ENCODE data around the gene OSGEP. TPM values are rescaled to one million over a fixed set of nuclear protein-coding genes. Genes with fewer than 3 reads are reported as not detected.

OSGEP gene
- total and polyA plus RNA-seq, 2 of the 13 experiments (the other 11 are each of a cell fraction or from before 2014, with no cell fraction given): 39.7 to 41.1 TPM

DNA sequence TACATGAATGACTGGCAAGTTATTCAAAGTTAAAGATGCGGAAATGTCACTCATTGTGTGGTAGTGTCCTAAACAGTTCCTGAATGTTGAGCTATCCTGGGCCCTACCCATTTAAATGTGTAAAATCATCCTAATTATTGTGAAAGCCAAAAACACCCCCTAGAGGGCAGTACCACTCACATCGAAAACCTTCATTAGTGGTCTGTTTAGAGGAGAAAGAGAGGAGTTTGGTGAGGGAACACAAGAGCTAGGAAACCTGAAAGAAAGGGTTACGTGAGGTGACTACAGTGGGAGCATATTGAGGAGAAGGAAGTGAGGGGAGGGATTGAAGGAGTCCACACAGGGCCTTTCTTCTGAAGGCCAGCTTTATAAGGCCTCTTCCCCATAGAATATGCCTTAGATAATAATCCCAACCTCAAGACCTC, 38.8 kb downstream of the OSGEP start (continued):
- TF ChIP-seq PAWR (CRISPR knock-in tag; IDR thresholded peaks at IDR 0.05; ENCODE audit: borderline replicate concordance): no peak
- TF ChIP-seq NRL (CRISPR knock-in tag; IDR thresholded peaks at IDR 0.05; ENCODE audit: borderline replicate concordance): no peak
- TF ChIP-seq KLF6 (CRISPR knock-in tag; IDR thresholded peaks at IDR 0.05): 0 out of 2 replicates have a peak, but pooled peaks have one; percentile 37
- peak; percentile 68; the same call in 1 of the 2 replicates for TF ChIP-seq ATF6 (CRISPR knock-in tag; conservative IDR thresholded peaks at IDR 0.05)
- no peak for TF ChIP-seq HDAC6 (IDR thresholded peaks at IDR 0.05; ENCODE audit: low read depth, low read length)
- TF ChIP-seq ZNF432 (CRISPR knock-in tag; IDR thresholded peaks at IDR 0.05; ENCODE audit: borderline replicate concordance): no peak
- TF ChIP-seq ONECUT2 (CRISPR knock-in tag; IDR thresholded peaks at IDR 0.05): no peak
- TF ChIP-seq ZNF777 (CRISPR knock-in tag; IDR thresholded peaks at IDR 0.05): no peak
- no peak for TF ChIP-seq MAFG (CRISPR knock-in tag; IDR thresholded peaks at IDR 0.05)
- TF ChIP-seq IKZF5 (CRISPR knock-in tag; IDR thresholded peaks at IDR 0.05): no peak
- no peak for TF ChIP-seq SP1 (IDR thresholded peaks at IDR 0.05)
- TF ChIP-seq SP1 (CRISPR knock-in tag; IDR thresholded peaks at IDR 0.05): no peak
- TF ChIP-seq ZNF605 (CRISPR knock-in tag; IDR thresholded peaks at IDR 0.05): no peak
- no peak for TF ChIP-seq FOSL1 (CRISPR knock-in tag; IDR thresholded peaks at IDR 0.05; ENCODE audit: borderline replicate concordance)
- TF ChIP-seq CBX5 (CRISPR knock-in tag; IDR thresholded peaks at IDR 0.05; ENCODE audit: borderline replicate concordance): no peak
- TF ChIP-seq RFXAP (CRISPR knock-in tag; IDR thresholded peaks at IDR 0.05; ENCODE audit: borderline replicate concordance): no peak
- 0 out of 2 replicates have a peak, but pooled peaks have one; percentile 16 for TF ChIP-seq MED1 (CRISPR knock-in tag; IDR thresholded peaks at IDR 0.05)
- no peak for TF ChIP-seq TARDBP (CRISPR knock-in tag; IDR thresholded peaks at IDR 0.05)
- TF ChIP-seq DMAP1 (CRISPR knock-in tag; IDR thresholded peaks at IDR 0.05): no peak
- TF ChIP-seq THAP11 (CRISPR knock-in tag; IDR thresholded peaks at IDR 0.05): peak; percentile 46; the same call in 1 of the 2 replicates
- no peak for TF ChIP-seq NCOA5 (CRISPR knock-in tag; IDR thresholded peaks at IDR 0.05)
- TF ChIP-seq, protein P1, sequence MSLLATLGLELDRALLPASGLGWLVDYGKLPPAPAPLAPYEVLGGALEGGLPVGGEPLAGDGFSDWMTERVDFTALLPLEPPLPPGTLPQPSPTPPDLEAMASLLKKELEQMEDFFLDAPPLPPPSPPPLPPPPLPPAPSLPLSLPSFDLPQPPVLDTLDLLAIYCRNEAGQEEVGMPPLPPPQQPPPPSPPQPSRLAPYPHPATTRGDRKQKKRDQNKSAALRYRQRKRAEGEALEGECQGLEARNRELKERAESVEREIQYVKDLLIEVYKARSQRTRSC (CRISPR knock-in tag; IDR thresholded peaks at IDR 0.05; ENCODE audit: low read depth): no peak
- TF ChIP-seq ZSCAN30 (CRISPR knock-in tag; IDR thresholded peaks at IDR 0.05): no peak
- TF ChIP-seq TP53 (CRISPR knock-in tag; conservative IDR thresholded peaks at IDR 0.05): no peak
- TF ChIP-seq MAZ (IDR thresholded peaks at IDR 0.05; ENCODE audit: borderline replicate concordance, low read depth, low read length): no peak
- TF ChIP-seq MAZ (CRISPR knock-in tag; IDR thresholded peaks at IDR 0.05; ENCODE audit: low read depth): no peak
- TF ChIP-seq ZBTB4 (CRISPR knock-in tag; IDR thresholded peaks at IDR 0.05; ENCODE audit: borderline replicate concordance): no peak
